GM23248 (cell line): ENCODE data around the gene ALX3.

Source experiments
- EZH2 ChIP-seq: fragments of 200-600 bp; sonication (generic); IDR thresholded peaks from 2 replicates; pipeline ENCODE4 v1.6.1; 2018; ENCODE audit warnings: antibody characterized with exemption, mild to moderate bottlenecking; ENCODE audit not compliant: insufficient read depth, poor library complexity, severe bottlenecking
- EZH2phosphoT487 ChIP-seq: fragments of 200-600 bp; sonication (generic); IDR thresholded peaks from 2 replicates; pipeline ENCODE4 v1.6.1; 2018; ENCODE audit warnings: antibody characterized with exemption, moderate library complexity, mild to moderate bottlenecking, low read depth; ENCODE audit not compliant: insufficient read depth

DNA sequence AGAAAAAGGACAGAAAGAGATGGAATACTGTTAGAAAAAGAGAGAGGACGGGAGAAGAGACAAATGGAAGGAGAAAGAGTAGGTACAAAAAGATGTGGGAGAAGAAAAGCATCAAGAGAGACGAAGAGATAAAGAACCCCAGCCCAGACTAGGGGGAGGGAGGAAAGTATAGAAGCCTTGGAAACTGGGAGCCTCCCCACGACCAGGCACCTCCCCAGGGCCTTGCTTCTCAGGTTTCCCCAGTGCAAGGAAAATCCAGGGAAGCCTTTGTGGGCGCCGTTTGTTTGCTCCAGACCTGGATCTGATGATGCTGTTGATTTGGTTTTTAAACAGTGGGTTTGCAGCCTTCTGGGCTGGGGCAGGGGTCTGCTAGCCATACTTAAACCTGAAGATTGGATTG lies 15.2 kb upstream of the ALX3 start:
- TF ChIP-seq EZH2phosphoT487 (no peak), EZH2 (no peak)
